B cell (primary cell): ENCODE results near the gene CENPP. TPM values are rescaled to one million over a fixed set of nuclear protein-coding genes. Genes with fewer than 3 reads are reported as not detected.

Source experiments
- ATAC-seq: fragments of 200-7000 bp; cut with Tn5 transposase; one replicate; pipeline ENCODE4 v1.10.0; 2021; ENCODE audit warnings: low read depth, mild to moderate bottlenecking, moderate number of reproducible peaks, moderate library complexity
- CTCF ChIA-PET: fragments of 350-600 bp; sonication (Branson Sonifier 250); formaldehyde crosslinking; loops from one replicate; lab custom pipeline; 2021; ENCODE audit warnings: antibody characterized with exemption, inconsistent platforms; lab: Charles Lee
- POLR2A ChIA-PET: fragments of 350-600 bp; sonication (Branson Sonifier 250); formaldehyde crosslinking; loops from one replicate; lab custom pipeline; 2021; ENCODE audit warnings: antibody characterized with exemption; lab: Charles Lee
- DNase-seq: peaks from one replicate; pipeline ENCODE4 v3.0.0; 2013
- H2AFZ ChIP-seq: 2 replicates; pipeline ENCODE4 v1.6.1; 2012; ENCODE audit warnings: mild to moderate bottlenecking, low read depth, low read length; ENCODE audit not compliant: insufficient read depth, poor library complexity, severe bottlenecking
- H3K27ac ChIP-seq, 2 donors: 1 replicate in 1 of 2; 2 replicates in 1 of 2; pipeline ENCODE4 v1.5.1; 2012 to 2013; ENCODE audit warnings: low read length in 2 of 2, mild to moderate bottlenecking in 2 of 2, moderate library complexity in 1 of 2
- H3K27me3 ChIP-seq, 4 experiments: fragments of 200-600 bp in 1 of 4; sonication (generic) in 1 of 4; replicated peaks in 1 of 4; 1 replicate in 2 of 4; 2 replicates in 2 of 4; pipeline versions ENCODE4 v1.6.1 to v1.7.0; 2013 to 2016; ENCODE audit warnings: low read length in 3 of 4, mild to moderate bottlenecking in 2 of 4, mixed read lengths in 1 of 4, moderate library complexity in 1 of 4; ENCODE audit not compliant: insufficient read depth in 4 of 4, control insufficient read depth in 3 of 4; ENCODE audit errors: control extremely low read depth in 1 of 4
- H3K36me3 ChIP-seq, 2 experiments: replicated peaks in 1 of 2; 1 replicate in 1 of 2; 2 replicates in 1 of 2; pipeline versions ENCODE4 v1.6.1 to v1.7.1; 2013; ENCODE audit warnings: low read length in 1 of 2; ENCODE audit not compliant: insufficient read depth in 2 of 2, control insufficient read depth in 1 of 2; ENCODE audit errors: control extremely low read depth in 1 of 2, extremely low read depth in 1 of 2
- H3K4me1 ChIP-seq, 2 donors: fragments of 200-600 bp in 1 of 2; sonication (generic) in 1 of 2; 1 replicate in 1 of 2; 2 replicates in 1 of 2; pipeline versions ENCODE4 v1.5.1 to v1.6.1; 2013 to 2017; ENCODE audit warnings: low read length in 2 of 2; ENCODE audit not compliant: control insufficient read depth in 2 of 2, insufficient read depth in 2 of 2
- H3K4me2 ChIP-seq: replicated peaks from 2 replicates; pipeline ENCODE3; 2012; ENCODE audit warnings: mild to moderate bottlenecking, low read depth, low read length; ENCODE audit not compliant: poor library complexity, severe bottlenecking
- H3K4me3 ChIP-seq, 5 experiments: fragments of 200-600 bp in 1 of 5; sonication (generic) in 1 of 5; 1 replicate in 3 of 5; 2 replicates in 2 of 5; pipeline versions ENCODE4 v1.5.1 to v1.7.0; 2011 to 2016; ENCODE audit warnings: low read length in 4 of 5, mild to moderate bottlenecking in 4 of 5, low read depth in 2 of 5, control low read depth in 1 of 5, moderate library complexity in 1 of 5; ENCODE audit not compliant: insufficient read depth in 1 of 5; ENCODE audit errors: control extremely low read depth in 1 of 5, extremely low read depth in 1 of 5
- H3K79me2 ChIP-seq: fragments of 200-600 bp; sonication (generic); one replicate; pipeline ENCODE4 v1.6.0; 2016; ENCODE audit warnings: low read length; ENCODE audit not compliant: control insufficient read depth, insufficient read depth
- H3K9ac ChIP-seq: fragments of 200-600 bp; sonication (generic); 2 replicates; pipeline ENCODE4 v1.6.1; 2017; ENCODE audit warnings: mild to moderate bottlenecking, low read length, moderate library complexity
- H3K9me3 ChIP-seq, 3 donors: one replicate each; pipeline versions ENCODE4 v1.6.1 to v1.7.1; 2013; ENCODE audit warnings: low read length in 2 of 3; ENCODE audit not compliant: control insufficient read depth in 2 of 3, insufficient read depth in 1 of 3; ENCODE audit errors: control extremely low read depth in 1 of 3
- H4K20me1 ChIP-seq: 2 replicates; pipeline ENCODE4 v1.6.0; 2012; ENCODE audit warnings: mild to moderate bottlenecking, low read length; ENCODE audit not compliant: insufficient read depth, control insufficient read depth, poor library complexity, severe bottlenecking
- H3K27ac Mint-ChIP-seq: one replicate; pipeline ENCODE4 v1.8.0; 2021; ENCODE audit warnings: mixed read lengths
- H3K27me3 Mint-ChIP-seq: one replicate; pipeline ENCODE4 v1.8.0; 2021; ENCODE audit warnings: mixed read lengths
- H3K4me1 Mint-ChIP-seq: one replicate; pipeline ENCODE4 v1.8.0; 2021; ENCODE audit warnings: mixed read lengths
- H3K4me3 Mint-ChIP-seq: one replicate; pipeline ENCODE4 v1.8.0; 2021; ENCODE audit warnings: mixed read lengths
- H3K9me3 Mint-ChIP-seq: one replicate; pipeline ENCODE4 v1.8.0; 2022; ENCODE audit warnings: mixed read lengths; ENCODE audit not compliant: insufficient read depth
- CTCF ChIP-seq: fragments of 200-600 bp; IDR thresholded peaks from one replicate; pipeline ENCODE4 v1.8.0; 2022; ENCODE audit warnings: antibody characterized with exemption, mild to moderate bottlenecking
- EZH2 ChIP-seq: IDR thresholded peaks from 2 replicates; pipeline ENCODE4 v1.6.1; 2012; ENCODE audit warnings: borderline replicate concordance, low read depth, mild to moderate bottlenecking, moderate library complexity, low read length; ENCODE audit not compliant: insufficient read depth, poor library complexity, severe bottlenecking
- WGBS: methylation state at CpG from one replicate; pipeline ENCODE4 v1.1.5; 2013; ENCODE audit warnings: missing lambda C conversion rate; ENCODE audit not compliant: insufficient coverage; 5-methylcytosine and 5-hydroxymethylcytosine counted together
- intact Hi-C: fragments of 100-400 bp; cut with micrococcal nuclease; formaldehyde crosslinking; loops from one replicate; pipeline ENCODE4 v1.10.0; 2022
- polyA plus RNA-seq: library from polyadenylated mRNA; depleted of rRNA; stranded (reverse); fragments of >200 nt; gene quantifications from 2 replicates; pipeline ENCODE4 v1.2.3, GENCODE V29; 2012
- total RNA-seq, 2 donors: library from RNA; stranded (reverse); fragments of 120-200 nt in 1 of 2; gene quantifications; 1 replicate in 1 of 2; 2 replicates in 1 of 2; pipeline versions ENCODE4 v1.2.3 to v1.2.4, GENCODE V29; 2013 to 2022

The CENPP gene
- total and polyA plus RNA-seq, 2 donors (not counting 1 experiment from before 2014, with no cell fraction given), result 1.4 to 6.2 TPM

- Mint-ChIP-seq H3K4me3 (no peak overlapping the region), H3K9me3 (no peaks in the 10 kb centered on the region), H3K27me3 (no peaks in the 10 kb centered on the region), H3K4me1 (peaks cover 2% of the 10 kb centered on the region), H3K27ac (no peak overlapping the region)
- WGBS, result 100% methylated on average over 1 of the region's 1 CpG
- H3K36me3 ChIP-seq, result no peaks in the 10 kb centered on the region
- DNase-seq (no peak), ATAC-seq (no peak)
- no peak for TF ChIP-seq CTCF
- TF ChIP-seq EZH2, result no peak
- H3K4me2 ChIP-seq, result no peak overlapping the region
- intact Hi-C loops, result no loop called here
- H3K4me3 ChIP-seq, result no peak overlapping the region
- H3K27ac ChIP-seq, result no peak overlapping the region
- H3K27me3 ChIP-seq, result no peaks in the 10 kb centered on the region
- ChIA-PET POLR2A (no interaction called here), CTCF (no interaction called here)
- no peaks in the 10 kb centered on the region for H4K20me1 ChIP-seq
- H3K79me2 ChIP-seq, result no peaks in the 10 kb centered on the region
- H3K4me1 ChIP-seq, result no peaks in the 10 kb centered on the region
- no peaks in the 10 kb centered on the region for H3K9me3 ChIP-seq
- H2AFZ ChIP-seq, result no peak overlapping the region
- H3K9ac ChIP-seq, result no peak overlapping the region
Measured at GRCh38 chr9:92476962-92477361, 151.2 kb downstream of the CENPP start.

- TF ChIP-seq EZH2 (no peak), CTCF (no peak)
- ChIA-PET CTCF (no interaction called here), POLR2A (no interaction called here)
- Histone ChIP-seq H3K9ac (no peak overlapping the region), H3K9me3 (no peaks in the 10 kb centered on the region), H3K4me3 (no peak overlapping the region), H4K20me1 (no peaks in the 10 kb centered on the region), H3K27me3 (no peaks in the 10 kb centered on the region), H3K4me1 (no peaks in the 10 kb centered on the region), H3K36me3 (no peaks in the 10 kb centered on the region), H3K79me2 (no peaks in the 10 kb centered on the region), H2AFZ (no peak overlapping the region), H3K4me2 (no peak overlapping the region), H3K27ac (no peak overlapping the region)
- Mint-ChIP-seq H3K9me3 (no peaks in the 10 kb centered on the region), H3K27me3 (no peaks in the 10 kb centered on the region), H3K4me3 (no peak overlapping the region), H3K27ac (no peak overlapping the region), H3K4me1 (peaks cover 2% of the 10 kb centered on the region)
- ATAC-seq (no peak), DNase-seq (no peak)
- intact Hi-C loops, result no loop called here
- 99% methylated on average over 6 of the region's 7 CpGs for WGBS
Measured at GRCh38 chr9:92478783-92479182, 153.0 kb downstream of the CENPP start.
